WTC11 (cell line): ENCODE data around the gene NRTN.

Source experiments
- OVOL2 ChIP-seq: fragments of 250-450 bp; sonication (Bioruptor Pico); IDR thresholded peaks from 2 replicates; pipeline ENCODE4 v1.9.0; 2021; ENCODE audit warnings: mild to moderate bottlenecking, borderline replicate concordance
- TEAD4 ChIP-seq: sonication (generic); formaldehyde crosslinking; IDR thresholded peaks from 2 replicates; pipeline ENCODE4 v1.8.0; 2022; ENCODE audit warnings: mild to moderate bottlenecking, missing genetic modification reagents
- TF ChIP-seq, protein P1 (sequence below): sonication (generic); formaldehyde crosslinking; IDR thresholded peaks from 2 replicates; pipeline ENCODE4 v1.8.0; 2022; ENCODE audit warnings: mild to moderate bottlenecking, missing genetic modification reagents
- TF ChIP-seq, protein P2 (sequence below): sonication (generic); formaldehyde crosslinking; IDR thresholded peaks from 2 replicates; pipeline ENCODE4 v1.8.0; 2023; ENCODE audit warnings: missing genetic modification reagents
- TF ChIP-seq, protein P3 (sequence below): sonication (generic); formaldehyde crosslinking; IDR thresholded peaks from 2 replicates; pipeline ENCODE4 v1.8.1; 2023; ENCODE audit warnings: mild to moderate bottlenecking, missing genetic modification reagents, moderate library complexity

DNA sequence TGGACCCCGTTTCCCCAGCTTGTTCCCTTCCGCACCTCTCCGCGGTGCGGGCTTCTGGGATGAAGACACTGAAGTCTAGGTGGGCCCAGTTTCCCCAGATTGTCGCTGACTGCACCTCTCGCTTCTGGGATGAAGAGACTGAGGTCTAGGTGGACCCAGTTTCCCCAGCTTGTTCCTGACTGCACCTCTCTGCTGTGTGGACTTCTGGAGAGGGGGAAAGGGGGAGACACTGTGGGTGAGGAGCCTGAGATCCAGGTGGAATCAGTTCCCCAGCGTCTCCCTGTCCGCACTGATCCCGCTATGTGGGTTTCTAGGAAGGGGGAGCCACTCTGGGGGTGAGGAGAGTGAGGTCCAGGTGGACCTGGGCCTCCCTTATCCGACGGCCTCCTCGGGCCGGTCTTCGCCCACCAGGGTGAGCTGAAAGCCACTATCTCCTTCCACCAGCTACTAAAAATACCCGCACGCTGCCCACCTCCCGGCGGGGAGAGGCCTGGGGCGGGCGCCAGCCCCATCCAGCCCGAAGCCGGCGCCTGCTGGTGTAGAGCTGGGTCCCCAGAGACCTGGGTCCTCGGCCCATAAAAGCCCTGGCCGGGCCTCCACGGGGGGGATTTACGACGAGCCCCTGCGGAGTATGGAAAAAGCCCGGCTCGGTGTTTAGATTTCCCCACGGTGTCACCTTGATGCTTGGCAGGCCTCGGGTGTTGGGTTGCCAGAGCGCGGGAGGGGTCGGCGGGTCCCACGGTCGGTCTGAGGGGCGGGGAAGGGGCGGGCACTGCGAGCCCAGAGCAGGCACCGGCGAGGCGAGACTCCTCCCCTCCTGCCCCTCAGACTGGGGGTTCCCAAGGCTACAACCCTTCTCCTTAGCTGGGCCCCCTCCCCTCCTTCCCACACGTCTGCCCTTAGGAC is 24.0 kb downstream of the NRTN start:
- TF ChIP-seq OVOL2 (CRISPR knock-in tag): no peak
- TF ChIP-seq, protein P1, sequence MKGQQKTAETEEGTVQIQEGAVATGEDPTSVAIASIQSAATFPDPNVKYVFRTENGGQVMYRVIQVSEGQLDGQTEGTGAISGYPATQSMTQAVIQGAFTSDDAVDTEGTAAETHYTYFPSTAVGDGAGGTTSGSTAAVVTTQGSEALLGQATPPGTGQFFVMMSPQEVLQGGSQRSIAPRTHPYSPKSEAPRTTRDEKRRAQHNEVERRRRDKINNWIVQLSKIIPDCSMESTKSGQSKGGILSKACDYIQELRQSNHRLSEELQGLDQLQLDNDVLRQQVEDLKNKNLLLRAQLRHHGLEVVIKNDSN (CRISPR knock-in tag): no peak
- TF ChIP-seq, protein P2, sequence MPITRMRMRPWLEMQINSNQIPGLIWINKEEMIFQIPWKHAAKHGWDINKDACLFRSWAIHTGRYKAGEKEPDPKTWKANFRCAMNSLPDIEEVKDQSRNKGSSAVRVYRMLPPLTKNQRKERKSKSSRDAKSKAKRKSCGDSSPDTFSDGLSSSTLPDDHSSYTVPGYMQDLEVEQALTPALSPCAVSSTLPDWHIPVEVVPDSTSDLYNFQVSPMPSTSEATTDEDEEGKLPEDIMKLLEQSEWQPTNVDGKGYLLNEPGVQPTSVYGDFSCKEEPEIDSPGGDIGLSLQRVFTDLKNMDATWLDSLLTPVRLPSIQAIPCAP (CRISPR knock-in tag): no peak
- TF ChIP-seq, protein P3, sequence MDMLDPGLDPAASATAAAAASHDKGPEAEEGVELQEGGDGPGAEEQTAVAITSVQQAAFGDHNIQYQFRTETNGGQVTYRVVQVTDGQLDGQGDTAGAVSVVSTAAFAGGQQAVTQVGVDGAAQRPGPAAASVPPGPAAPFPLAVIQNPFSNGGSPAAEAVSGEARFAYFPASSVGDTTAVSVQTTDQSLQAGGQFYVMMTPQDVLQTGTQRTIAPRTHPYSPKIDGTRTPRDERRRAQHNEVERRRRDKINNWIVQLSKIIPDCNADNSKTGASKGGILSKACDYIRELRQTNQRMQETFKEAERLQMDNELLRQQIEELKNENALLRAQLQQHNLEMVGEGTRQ (CRISPR knock-in tag): no peak
- no peak for TF ChIP-seq TEAD4
